Neural crest cell (in vitro differentiated cells): ENCODE data around the gene SLC37A1. TPM values are rescaled to one million over a fixed set of nuclear protein-coding genes. Genes with fewer than 3 reads are reported as not detected.
"Not testable (repeated sequence)": the region's sequence is repeated elsewhere in the genome, so short reads cannot be mapped to it uniquely, and the experiment has no call there.

Source experiments
- DNase-seq: peaks from one replicate; pipeline ENCODE4 v3.0.0; 2021; ENCODE audit warnings: low read depth, mixed read lengths, low spot score
- H3K27ac Mint-ChIP-seq: one replicate; pipeline ENCODE4 v1.8.0; 2021; ENCODE audit warnings: mild to moderate bottlenecking, mixed read lengths; ENCODE audit not compliant: unreplicated experiment
- H3K27me3 Mint-ChIP-seq: 2 replicates; pipeline ENCODE4 v1.8.0; 2021; ENCODE audit warnings: low read depth, mild to moderate bottlenecking, mixed read lengths
- H3K36me3 Mint-ChIP-seq: 2 replicates; pipeline ENCODE4 v1.8.0; 2021; ENCODE audit warnings: low read depth, mild to moderate bottlenecking, mixed read lengths
- H3K4me1 Mint-ChIP-seq: 2 replicates; pipeline ENCODE4 v1.8.0; 2021; ENCODE audit warnings: mixed read lengths
- H3K4me3 Mint-ChIP-seq: one replicate; pipeline ENCODE4 v1.8.0; 2021; ENCODE audit warnings: mild to moderate bottlenecking, mixed read lengths
- H3K9me3 Mint-ChIP-seq: 2 replicates; pipeline ENCODE4 v1.8.0; 2021; ENCODE audit warnings: mixed read lengths
- CTCF ChIP-seq: fragments of 200-600 bp; sonication (generic); conservative IDR thresholded peaks from 2 replicates; pipeline ENCODE4 v1.5.0; 2021; ENCODE audit warnings: antibody characterized with exemption, mild to moderate bottlenecking
- total RNA-seq: library from RNA; stranded (reverse); gene quantifications from 2 replicates; pipeline ENCODE4 v1.2.1, GENCODE V29; 2021

The SLC37A1 gene
- total RNA-seq, 1 donor from 2014 or later: 9.1 TPM

DNA sequence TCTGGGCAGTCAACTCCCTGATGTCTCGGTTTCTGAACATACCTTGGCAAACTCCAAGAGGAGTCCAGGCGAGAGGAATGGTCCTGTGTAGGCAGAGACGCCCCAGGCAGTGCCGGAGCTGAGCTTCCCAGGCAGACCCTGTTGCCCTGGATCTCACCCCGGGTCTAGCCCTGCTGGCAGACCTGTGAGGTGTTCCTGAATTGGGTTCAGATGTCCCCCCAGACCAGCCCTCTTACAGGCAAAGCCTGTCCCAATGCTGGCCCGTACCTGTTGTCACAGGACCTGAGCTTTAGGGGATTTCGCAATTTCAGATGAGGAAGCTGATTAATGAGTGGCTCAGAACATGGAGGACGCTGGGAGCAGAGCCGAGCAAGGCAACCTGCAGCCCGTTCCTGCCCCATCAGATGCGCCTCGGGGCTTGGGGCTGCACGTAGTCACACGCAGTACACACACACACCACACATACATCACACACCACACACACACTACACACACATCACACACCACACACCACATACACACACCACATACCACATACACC is 101.2 kb downstream of the SLC37A1 start:
- Mint-ChIP-seq H3K27me3 (peaks cover 11% of the 10 kb centered on the region), H3K27ac (no peak overlapping the region), H3K4me1 (peaks cover 4% of the 10 kb centered on the region), H3K4me3 (no peak overlapping the region), H3K36me3 (no peaks in the 10 kb centered on the region), H3K9me3 (no peaks in the 10 kb centered on the region)
- TF ChIP-seq CTCF: no peak
- no peak for DNase-seq

GRCh38 chr21:42615377-42615776 is 101.7 kb downstream of the SLC37A1 start:
- not testable (repeated sequence) for H3K27ac Mint-ChIP-seq, H3K4me3 Mint-ChIP-seq, H3K4me1 Mint-ChIP-seq, H3K9me3 Mint-ChIP-seq, DNase-seq, H3K36me3 Mint-ChIP-seq
- H3K27me3 Mint-ChIP-seq: peaks cover 11% of the 10 kb centered on the region

DNA sequence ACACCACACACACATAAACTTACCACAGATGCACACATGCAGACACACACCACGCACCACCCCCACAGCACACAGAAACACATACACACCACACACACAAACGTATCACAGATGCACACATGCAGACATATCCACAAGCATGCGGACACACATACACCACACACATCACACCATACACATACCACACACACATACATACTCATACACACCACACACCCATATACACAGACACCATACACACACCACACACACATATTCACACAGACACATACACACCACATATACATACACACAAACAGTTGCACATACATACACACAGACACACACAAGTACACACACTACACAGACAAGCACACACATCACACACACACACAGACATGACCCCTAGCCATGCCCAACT is 102.3 kb downstream of the SLC37A1 start:
- Mint-ChIP-seq H3K4me3 (no peak overlapping the region), H3K9me3 (no peaks in the 10 kb centered on the region), H3K36me3 (no peaks in the 10 kb centered on the region)

DNA sequence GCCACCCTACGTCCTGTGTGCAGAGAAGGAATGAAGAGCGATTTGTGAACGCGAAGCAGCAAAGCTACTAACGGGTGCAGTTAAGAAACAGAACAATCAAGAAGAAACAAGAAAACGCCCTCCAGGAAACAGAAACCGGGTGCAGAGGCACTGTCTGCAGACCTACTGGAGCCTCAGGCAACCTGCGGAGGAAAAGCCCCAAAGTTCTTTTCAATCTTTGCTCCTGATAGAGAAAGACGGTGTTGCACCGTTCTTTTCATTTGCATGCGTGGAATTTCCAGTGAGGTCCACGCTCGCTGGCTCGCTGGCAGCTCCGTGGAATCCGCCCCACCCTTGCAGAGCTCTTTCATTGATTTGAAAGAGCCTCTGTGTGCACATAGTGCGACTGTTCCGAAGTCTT is 102.8 kb downstream of the SLC37A1 start:
- H3K9me3 Mint-ChIP-seq: no peaks in the 10 kb centered on the region
- no peaks in the 10 kb centered on the region for H3K36me3 Mint-ChIP-seq
- peaks cover 14% of the 10 kb centered on the region for H3K27me3 Mint-ChIP-seq
- peaks cover 10% of the 10 kb centered on the region for H3K4me1 Mint-ChIP-seq
- TF ChIP-seq CTCF: no peak
- no peak overlapping the region for H3K27ac Mint-ChIP-seq
- DNase-seq: no peak
- H3K4me3 Mint-ChIP-seq: no peak overlapping the region

More for the DNA sequence above, 102.3 kb downstream of the SLC37A1 start:
- Mint-ChIP-seq H3K4me1 (peaks cover 4% of the 10 kb centered on the region), H3K27ac (no peak overlapping the region), H3K27me3 (peaks cover 11% of the 10 kb centered on the region)
- no peak for TF ChIP-seq CTCF
- no peak for DNase-seq

DNA sequence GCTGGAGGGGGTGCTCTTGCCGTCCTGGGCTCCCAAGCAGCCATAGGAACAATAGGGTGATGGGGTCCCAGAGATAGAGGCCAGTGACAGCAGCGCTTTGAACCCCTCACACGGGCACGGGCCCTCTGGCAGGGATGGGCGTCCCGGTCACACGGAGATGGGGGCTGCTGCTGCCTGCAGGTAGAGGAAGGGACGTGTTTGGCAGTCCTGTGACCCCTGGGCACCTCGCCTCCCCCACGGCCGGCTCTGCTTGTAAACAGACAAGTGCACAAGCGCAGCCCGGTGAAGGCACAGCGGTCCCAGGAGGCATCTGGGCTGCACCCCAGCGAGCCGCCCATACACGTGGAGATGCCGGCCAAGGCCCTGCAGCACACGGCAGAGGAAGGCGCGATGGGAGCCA is 103.3 kb downstream of the SLC37A1 start:
- no peak overlapping the region for H3K4me3 Mint-ChIP-seq
- DNase-seq: no peak
- no peaks in the 10 kb centered on the region for H3K36me3 Mint-ChIP-seq
- peaks cover 15% of the 10 kb centered on the region for H3K4me1 Mint-ChIP-seq
- TF ChIP-seq CTCF: no peak
- H3K27ac Mint-ChIP-seq: no peak overlapping the region
- peaks cover 17% of the 10 kb centered on the region for H3K27me3 Mint-ChIP-seq
- no peaks in the 10 kb centered on the region for H3K9me3 Mint-ChIP-seq

DNA sequence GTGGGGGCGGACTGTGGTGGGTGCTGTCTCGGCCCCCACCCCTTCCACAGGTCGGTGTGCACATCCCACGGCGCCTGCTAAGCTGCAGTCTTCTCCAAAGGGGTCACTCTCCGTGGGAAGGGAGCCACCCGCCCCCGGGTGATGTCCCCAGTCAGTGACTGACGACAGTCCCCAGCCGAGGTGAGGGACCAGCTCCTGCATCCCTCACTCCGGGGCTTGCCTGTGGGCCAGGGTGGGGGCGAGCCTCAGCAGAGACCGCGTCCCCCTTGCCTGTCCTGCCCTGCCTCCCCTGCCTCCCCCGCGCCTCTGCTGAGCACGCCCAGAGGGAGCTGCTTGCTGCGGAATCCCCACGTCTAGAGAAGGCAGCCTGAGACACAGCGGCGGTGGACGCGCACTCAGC is 103.8 kb downstream of the SLC37A1 start:
- Mint-ChIP-seq H3K27ac (no peak overlapping the region), H3K4me3 (no peak overlapping the region), H3K4me1 (peaks cover 20% of the 10 kb centered on the region), H3K27me3 (peaks cover 22% of the 10 kb centered on the region), H3K9me3 (no peaks in the 10 kb centered on the region), H3K36me3 (no peaks in the 10 kb centered on the region)
- no peak for TF ChIP-seq CTCF
- no peak for DNase-seq
